Gastrocnemius medialis (tissue), 4 donors: Measurements from ENCODE around the gene RBMS3.

Experiments
- CTCF ChIP-seq, 5 experiments: fragments of 450-650 bp in 3 of 5; fragments of 200-600 bp in 2 of 5; sonication (generic) in 2 of 5; IDR thresholded peaks in 4 of 5; conservative IDR thresholded peaks in 1 of 5; 1 replicate in 4 of 5; 2 replicates in 1 of 5; pipeline ENCODE4 v1.5.1; 2016 to 2019; ENCODE audit warnings: antibody characterized with exemption in 5 of 5, mild to moderate bottlenecking in 3 of 5, moderate library complexity in 3 of 5
- POLR2A ChIP-seq, 2 donors: fragments of 450-650 bp; IDR thresholded peaks; one replicate each; pipeline ENCODE4 v1.6.1; 2017; ENCODE audit warnings: antibody characterized with exemption in 2 of 2, mild to moderate bottlenecking in 2 of 2, moderate library complexity in 2 of 2

- TF ChIP-seq CTCF (IDR thresholded peaks at IDR 0.05 in 4 of 5, conservative IDR thresholded peaks at IDR 0.05 in 1 of 5), result no peak
- TF ChIP-seq POLR2A (IDR thresholded peaks at IDR 0.05), result no peak
Measured at GRCh38 chr3:29973763-29974162, 692.9 kb downstream of the RBMS3 start.
